Measurements from ENCODE around the gene KIF13A.

The KIF13A gene

GRCh38 chr6:18031680-18032256 lies 44.3 kb upstream of the KIF13A start:
- Histone ChIP-seq H3K4me3 (IDR thresholded peaks at IDR 0.05; ENCODE audit: insufficient read depth, low read depth, low read length) (no peak overlapping the region), H3K4me1 (ENCODE audit: low read depth, poor library complexity, severe bottlenecking) (no peaks in the 10 kb centered on the region), H3K27me3 (ENCODE audit: insufficient read depth, low read depth) (no peaks in the 10 kb centered on the region), H3K27ac (no peak overlapping the region), H3K4me2 (no peak overlapping the region), H3K79me2 (ENCODE audit: insufficient read depth, low read depth) (no peaks in the 10 kb centered on the region), H2AFZ (ENCODE audit: low read depth) (no peak overlapping the region), H3K36me3 (ENCODE audit: insufficient read depth) (no peaks in the 10 kb centered on the region), H3K9ac (no peak overlapping the region), H4K20me1 (ENCODE audit: insufficient read depth) (no peaks in the 10 kb centered on the region)
- no peak for TF ChIP-seq CTCF (conservative IDR thresholded peaks at IDR 0.05; ENCODE audit: low read depth, low read length)

GRCh38 chr6:18031189-18031588 lies 43.8 kb upstream of the KIF13A start:
- no peaks in the 10 kb centered on the region for H3K36me3 ChIP-seq (ENCODE audit: insufficient read depth)

GRCh38 chr6:18028332-18028731 lies 40.9 kb upstream of the KIF13A start:
- Histone ChIP-seq H3K4me2 (no peak overlapping the region), H3K9ac (no peak overlapping the region), H2AFZ (ENCODE audit: low read depth) (no peak overlapping the region), H3K27ac (no peak overlapping the region), H3K4me1 (ENCODE audit: low read depth, poor library complexity, severe bottlenecking) (no peaks in the 10 kb centered on the region), H3K27me3 (ENCODE audit: insufficient read depth, low read depth) (no peaks in the 10 kb centered on the region), H4K20me1 (ENCODE audit: insufficient read depth) (no peaks in the 10 kb centered on the region), H3K36me3 (ENCODE audit: insufficient read depth) (no peaks in the 10 kb centered on the region), H3K4me3 (IDR thresholded peaks at IDR 0.05; ENCODE audit: insufficient read depth, low read depth, low read length) (no peak overlapping the region), H3K79me2 (ENCODE audit: insufficient read depth, low read depth) (no peaks in the 10 kb centered on the region)
- TF ChIP-seq CTCF (conservative IDR thresholded peaks at IDR 0.05; ENCODE audit: low read depth, low read length): no peak

More at GRCh38 chr6:18031189-18031588, 43.8 kb upstream of the KIF13A start:
- H4K20me1 ChIP-seq (ENCODE audit: insufficient read depth): no peaks in the 10 kb centered on the region
- H3K79me2 ChIP-seq (ENCODE audit: insufficient read depth, low read depth): no peaks in the 10 kb centered on the region
- no peaks in the 10 kb centered on the region for H3K4me1 ChIP-seq (ENCODE audit: low read depth, poor library complexity, severe bottlenecking)
- no peak for TF ChIP-seq CTCF (conservative IDR thresholded peaks at IDR 0.05; ENCODE audit: low read depth, low read length)
- H3K4me3 ChIP-seq (IDR thresholded peaks at IDR 0.05; ENCODE audit: insufficient read depth, low read depth, low read length): no peak overlapping the region
- no peak overlapping the region for H3K27ac ChIP-seq
- no peak overlapping the region for H3K4me2 ChIP-seq
- H2AFZ ChIP-seq (ENCODE audit: low read depth): no peak overlapping the region
- no peaks in the 10 kb centered on the region for H3K27me3 ChIP-seq (ENCODE audit: insufficient read depth, low read depth)
- no peak overlapping the region for H3K9ac ChIP-seq

- no peak overlapping the region for H3K27ac ChIP-seq
- no peaks in the 10 kb centered on the region for H3K36me3 ChIP-seq (ENCODE audit: insufficient read depth)
- H3K27me3 ChIP-seq (ENCODE audit: insufficient read depth, low read depth): no peaks in the 10 kb centered on the region
- no peak overlapping the region for H3K4me2 ChIP-seq
- no peaks in the 10 kb centered on the region for H3K79me2 ChIP-seq (ENCODE audit: insufficient read depth, low read depth)
- no peak overlapping the region for H3K4me3 ChIP-seq (IDR thresholded peaks at IDR 0.05; ENCODE audit: insufficient read depth, low read depth, low read length)
- H4K20me1 ChIP-seq (ENCODE audit: insufficient read depth): no peaks in the 10 kb centered on the region
- H3K4me1 ChIP-seq (ENCODE audit: low read depth, poor library complexity, severe bottlenecking): no peaks in the 10 kb centered on the region
- H3K9ac ChIP-seq: no peak overlapping the region
- no peak for TF ChIP-seq CTCF (conservative IDR thresholded peaks at IDR 0.05; ENCODE audit: low read depth, low read length)
- no peak overlapping the region for H2AFZ ChIP-seq (ENCODE audit: low read depth)
Observed at GRCh38 chr6:18025596-18025995, 38.2 kb upstream of the KIF13A start.

All from KMS-11 (cell line).